Ecto neural progenitor cell (in vitro differentiated cells): ENCODE results near the gene MED14.

ENCODE experiments used
- DNase-seq: peaks from one replicate; pipeline ENCODE4 v3.0.0-alpha.2; 2018; ENCODE audit warnings: low spot score

Gene MED14

DNA sequence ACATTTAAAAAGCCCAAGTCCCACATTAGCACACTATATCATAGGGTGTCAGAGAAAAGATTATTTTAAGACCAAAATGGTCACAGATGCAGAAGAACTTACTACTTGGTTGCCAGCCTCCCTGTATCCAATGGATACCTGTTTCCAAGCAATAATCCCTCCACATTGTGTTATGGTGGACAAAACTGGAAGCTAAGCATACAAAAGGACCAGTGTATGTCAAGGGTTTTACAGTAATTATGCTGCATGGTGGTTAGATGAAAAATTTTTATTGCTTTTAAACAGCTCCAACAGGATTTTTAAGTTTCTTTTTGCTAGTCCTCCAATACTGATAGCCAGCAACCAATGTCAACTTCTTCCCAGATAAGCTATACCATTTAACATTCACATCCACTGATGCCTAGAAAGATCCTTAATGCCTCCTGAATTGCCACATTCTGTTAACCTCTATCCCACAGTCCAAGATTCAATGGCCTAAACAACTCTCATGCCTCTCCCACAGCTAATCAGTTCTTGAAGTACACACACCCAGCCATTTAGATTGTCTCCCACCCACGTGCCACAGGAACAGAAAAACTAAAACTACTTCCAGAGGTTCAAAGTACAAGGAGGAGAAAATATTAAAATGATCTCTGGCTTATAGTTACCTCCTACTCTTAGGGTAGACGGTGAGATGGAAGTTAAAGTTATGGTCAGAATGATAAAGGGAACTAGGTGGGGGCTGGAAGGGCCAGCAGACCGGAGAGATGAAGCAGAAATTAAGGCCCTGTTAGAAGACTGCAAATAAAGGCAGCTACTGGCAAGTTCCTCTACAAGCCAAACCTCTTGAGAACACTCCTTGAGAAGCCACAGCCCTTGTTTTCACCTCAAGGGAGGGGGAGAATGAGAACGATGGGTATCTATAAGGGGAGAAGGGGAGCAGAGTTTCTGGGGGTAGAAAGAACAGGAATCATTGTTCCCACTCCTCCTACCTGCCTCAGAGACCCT lies 5.5 kb downstream of the MED14 start:
- DNase-seq = no peak

DNA sequence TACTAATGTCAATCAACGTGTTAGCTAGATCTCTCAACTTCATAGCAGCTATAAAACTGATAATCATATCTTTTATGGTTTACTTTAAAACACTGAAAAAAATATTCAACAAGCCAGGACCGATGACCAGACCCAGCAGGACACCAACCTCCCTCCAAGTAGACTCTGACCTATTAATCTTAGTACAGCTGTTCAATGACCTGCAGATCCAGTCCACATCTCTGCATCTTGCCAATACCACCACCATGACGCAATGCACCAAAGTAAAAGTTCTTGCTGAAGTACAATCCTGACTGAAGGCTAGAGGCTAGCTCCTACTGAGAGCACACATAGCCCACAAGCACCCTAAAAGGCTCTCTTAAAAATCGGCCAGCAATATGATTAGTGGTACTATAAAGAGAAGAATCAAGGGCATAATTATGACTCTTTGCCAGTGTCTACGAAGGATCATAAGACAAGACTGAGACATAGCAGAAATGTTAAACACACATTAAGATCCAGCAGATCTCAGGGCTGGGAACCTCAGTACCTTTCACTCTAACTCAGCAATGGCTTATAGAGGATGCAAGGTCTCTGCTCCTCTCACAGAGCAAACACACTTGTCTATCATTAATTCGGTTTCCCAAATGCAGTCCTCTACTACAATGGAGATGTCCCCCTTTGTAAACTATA lies 7.6 kb downstream of the MED14 start:
- no peak for DNase-seq

DNA sequence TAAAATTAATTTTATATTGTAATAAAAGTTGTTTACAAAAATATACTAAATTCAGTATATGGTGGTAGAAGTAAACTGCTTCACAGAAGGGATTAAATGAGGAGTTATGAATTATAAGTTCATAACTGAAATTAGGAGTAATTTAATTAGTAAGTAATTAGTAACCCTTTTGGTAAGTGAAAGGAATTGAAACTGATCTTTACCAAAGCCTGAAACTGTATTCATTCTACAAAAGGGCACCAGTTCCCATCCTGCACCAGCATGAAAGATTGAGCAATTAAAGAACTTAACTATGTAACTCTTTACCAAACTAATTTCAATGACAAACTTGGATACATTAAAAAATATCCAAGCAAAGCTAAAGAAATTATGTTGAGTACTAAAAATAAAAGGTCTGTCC lies 8.2 kb downstream of the MED14 start:
- DNase-seq = no peak

DNA sequence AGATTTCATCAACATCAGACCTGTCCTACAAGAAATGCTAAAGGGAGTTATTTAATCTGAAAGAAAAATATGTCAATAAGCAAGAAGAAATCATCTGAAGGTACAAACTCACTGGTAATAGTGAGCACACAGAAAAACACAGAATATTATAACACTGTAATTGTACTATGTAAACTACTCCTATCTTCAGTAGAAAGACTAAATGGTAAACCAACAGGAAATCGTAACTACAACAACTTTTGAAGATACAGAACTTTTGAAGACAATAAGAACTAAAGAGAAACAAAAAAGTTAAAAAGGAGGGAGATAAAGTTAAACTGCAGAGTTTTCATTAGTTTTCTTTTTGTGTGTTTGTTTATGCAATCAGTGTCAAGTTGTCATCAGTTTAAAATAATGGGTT lies 12.4 kb downstream of the MED14 start:
- DNase-seq = no peak

DNA sequence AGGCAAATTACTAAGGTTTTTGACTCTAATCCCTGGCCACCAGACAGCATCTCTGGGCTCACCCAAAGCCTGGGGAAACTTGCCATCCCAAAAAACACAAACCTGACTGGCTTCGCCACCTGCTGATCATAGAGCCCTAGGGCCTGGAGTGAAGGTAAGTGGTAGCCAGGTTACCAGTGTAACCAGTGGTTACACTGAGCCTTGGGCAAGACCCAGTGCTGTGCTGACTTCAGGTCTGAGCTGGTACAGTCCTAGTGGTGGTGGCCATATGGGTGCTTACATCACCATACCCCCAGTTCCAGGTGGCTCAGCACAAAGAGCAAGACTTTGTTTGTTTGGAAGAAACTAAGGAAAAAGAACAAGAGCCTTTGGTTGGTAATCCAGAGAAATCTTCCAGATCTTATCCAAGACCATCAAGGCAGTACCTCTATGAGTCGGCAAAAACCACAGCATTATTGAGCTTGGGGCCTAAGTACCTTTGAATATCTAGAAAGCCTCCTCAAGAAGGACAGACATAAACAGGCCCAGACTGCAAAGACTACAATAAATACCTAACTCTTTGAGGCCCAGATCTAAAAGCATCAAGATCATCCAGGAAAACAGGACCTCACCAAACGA lies 13.7 kb downstream of the MED14 start:
- no peak for DNase-seq

DNA sequence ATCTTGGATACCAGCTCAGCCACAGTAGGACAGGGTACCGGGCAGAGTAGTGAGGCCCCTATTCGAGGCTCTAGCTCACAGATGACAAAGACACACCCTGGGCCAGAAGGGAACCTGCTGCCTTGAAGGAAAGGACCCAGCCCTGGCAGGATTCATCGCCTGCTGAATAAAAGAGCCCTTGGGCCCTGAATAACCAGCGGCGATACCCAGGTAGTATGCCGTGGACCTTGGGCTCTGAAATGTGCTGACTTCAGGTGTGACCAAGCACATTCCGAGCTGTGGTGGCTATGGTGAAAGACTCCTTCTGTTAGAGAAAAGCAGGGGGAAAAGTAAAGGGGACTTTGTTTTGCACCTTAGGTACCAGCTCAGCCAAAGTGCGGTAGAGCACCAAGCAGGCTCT lies 14.6 kb downstream of the MED14 start:
- DNase-seq = no peak

DNA sequence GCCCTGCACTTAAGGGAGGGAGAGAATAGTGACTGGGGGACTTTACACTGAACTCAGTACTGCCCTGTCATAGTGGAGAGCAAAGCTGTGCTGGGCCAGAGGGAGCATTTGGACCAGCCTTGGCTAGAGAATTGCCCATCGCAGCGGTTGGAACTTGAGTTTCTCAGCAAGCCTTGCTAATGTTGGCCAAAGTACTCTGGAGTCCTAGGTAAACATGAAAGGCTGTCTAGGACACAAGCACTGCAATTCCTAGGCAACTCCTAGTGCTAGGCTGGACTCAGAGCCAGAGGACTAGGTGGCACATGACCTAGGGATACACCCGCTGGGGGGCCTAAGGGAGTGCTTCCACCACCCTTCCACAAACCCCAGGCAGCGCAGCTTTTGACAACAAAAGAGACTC lies 15.0 kb downstream of the MED14 start:
- no peak for DNase-seq

DNA sequence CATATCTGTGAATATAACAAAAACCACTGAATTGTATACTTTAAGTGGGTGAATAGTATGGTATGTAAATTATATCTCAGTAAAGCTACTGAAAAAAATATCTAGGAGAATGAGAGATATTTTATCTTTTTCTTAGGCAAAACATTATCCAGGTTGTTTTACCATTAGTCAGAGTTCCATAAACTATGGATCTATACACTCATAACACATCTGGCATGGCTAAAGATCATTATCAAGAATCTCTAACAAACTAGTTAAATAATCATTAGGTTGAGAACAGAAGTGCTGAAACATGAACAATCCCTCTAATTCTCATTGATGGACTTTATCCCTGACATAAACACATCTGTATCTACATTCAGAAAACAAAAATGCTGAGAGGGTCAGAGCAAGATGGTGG lies 15.6 kb downstream of the MED14 start:
- DNase-seq = no peak

DNA sequence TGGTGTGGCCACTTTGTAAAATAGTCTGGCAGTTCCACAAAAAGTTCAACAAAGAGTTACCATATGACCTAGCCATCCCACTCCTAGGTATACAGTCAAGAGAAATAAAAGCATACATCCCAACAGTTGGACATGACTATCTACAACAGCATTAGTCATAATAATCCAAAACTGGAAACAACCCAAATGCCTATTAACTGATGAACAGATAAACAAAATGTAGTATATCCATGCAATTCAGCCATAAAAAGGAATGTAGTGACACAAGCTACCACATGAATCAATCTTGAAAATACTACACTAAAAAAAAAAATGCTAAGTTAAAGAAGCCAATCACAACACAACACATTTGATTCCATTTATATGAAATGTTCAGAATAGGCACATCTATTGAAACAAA lies 16.1 kb downstream of the MED14 start:
- DNase-seq = no peak

DNA sequence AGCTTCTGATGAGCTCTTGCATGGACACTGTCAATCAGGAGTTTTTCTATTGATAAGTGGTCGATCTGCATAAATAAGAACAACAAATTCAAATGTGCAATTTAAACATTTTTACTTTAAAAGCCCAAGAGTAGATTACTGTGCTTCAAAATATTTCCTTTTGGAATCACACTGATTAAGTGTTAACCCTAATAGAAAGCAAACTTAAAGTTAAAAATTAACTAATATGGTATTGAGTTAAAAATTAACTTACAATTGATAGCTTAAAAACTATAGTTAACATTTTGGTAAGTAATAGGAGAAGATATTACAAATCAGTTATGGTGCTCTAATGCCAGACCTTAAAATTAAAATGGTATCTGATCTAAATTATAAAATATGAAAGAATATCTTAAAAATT lies 25.9 kb downstream of the MED14 start:
- no peak for DNase-seq

DNA sequence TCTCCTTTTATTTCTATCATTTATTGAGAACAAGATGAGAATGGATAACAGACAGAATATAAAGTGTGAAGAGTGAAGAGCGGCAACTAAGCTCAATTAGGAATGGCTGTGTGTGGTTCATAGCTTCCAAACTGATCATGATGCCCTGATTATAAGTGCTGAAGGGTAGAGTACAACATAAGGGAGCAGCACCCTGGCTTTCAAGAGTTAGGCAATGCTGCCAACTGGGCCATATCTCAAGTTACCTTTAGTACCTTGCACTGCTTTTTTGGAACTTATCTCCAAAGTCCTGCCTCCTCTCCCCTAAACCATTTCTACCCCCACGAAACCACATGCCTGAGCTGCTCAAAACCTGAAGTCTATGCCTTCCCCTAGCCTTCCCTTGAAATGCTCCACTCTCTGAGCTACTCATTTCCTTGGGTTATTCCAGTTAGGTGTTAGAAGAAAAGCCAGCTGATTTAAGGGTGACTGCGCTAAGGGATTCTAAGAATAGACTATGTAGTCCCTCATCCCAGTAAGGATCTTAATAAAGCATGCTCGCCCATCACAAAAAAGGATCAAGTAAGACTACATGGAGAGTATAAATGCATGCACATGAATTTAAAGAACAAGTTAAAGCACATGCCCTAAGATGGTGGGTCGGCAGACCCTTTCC lies 29.6 kb downstream of the MED14 start:
- DNase-seq = no peak

DNA sequence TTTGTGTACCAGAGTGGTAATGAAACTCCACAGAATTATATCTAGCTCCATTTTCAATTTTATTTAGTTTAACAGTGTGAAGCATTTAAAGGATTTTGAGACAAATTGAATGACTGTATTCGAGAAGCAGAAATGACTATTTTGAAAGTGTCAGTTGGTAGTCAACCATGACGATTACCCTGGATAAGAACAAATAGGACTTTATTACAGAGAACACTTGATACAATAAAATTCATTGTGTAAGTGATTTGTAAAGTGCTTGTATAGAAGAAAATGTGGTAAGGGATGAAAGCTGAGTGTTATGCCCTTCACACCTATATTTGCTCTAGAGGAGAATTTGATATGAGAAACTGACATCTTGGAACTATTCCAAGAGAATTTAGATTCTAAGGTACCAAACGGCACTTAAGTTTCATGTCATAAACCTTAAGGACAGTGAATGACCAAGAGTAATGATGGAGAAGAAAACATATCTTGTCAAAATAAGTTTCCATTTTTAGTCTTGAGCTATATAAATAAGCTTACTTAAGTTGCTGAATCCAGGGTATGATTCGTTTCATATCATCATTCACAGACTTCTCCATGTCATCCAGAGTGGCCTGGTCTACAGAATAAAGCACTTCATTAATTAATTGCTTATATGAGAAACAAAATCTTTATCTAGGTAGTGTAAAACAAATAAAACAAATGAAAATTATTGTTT lies 34.6 kb downstream of the MED14 start:
- no peak for DNase-seq

DNA sequence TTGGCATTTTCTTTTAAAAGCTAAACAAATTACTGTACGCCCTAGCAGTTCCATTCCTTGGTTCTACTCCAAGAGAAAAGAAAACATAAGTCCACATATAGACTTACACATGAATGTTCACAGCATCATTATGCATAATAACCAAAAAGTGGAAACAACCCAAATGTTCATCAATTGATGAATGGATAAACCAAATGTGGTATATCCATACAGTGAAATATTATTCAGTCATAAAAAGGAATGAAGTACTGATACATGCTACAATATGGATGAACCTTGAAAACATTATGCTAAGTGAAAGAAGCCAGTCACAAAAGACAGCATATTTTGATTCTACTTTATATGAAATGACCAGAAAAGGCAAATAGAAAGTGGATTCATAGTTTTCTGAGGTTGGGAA lies 36.5 kb downstream of the MED14 start:
- no peak for DNase-seq

DNA sequence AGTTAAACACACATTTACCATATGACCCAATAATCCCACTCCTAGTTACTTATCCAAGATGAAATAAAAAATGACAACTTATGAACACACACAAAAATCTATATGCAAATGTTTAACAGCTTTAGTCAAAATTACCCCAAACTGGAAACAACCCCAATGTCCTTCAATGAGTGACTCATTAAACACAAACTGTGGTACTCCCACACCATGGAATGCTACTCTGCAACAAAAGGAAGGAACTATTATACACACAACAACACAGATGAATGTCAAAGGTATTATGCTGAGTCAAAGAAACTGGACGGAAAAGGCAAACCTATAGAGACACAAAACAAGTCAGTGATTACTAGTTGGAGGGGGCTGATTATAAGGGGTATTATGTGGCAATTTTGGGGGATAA lies 40.5 kb downstream of the MED14 start:
- DNase-seq = no peak

DNA sequence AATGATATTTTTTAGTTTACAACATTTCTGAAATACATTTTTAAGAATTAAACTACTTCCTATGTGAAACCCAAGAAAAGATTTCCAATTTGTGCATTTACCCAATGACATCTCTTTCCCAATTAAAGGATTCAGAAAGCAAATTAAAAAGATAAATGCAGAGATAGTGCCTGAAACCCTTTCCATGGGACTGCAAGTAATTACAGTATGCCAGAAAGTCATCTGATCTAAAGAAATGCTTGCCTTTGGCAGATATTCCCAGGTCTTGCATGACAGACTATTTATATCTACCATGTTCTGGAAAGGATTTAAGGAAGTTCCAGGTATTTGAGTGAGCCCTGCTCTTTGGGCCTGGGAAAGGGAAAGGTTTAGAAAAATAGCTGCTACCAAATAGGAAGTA lies 46.4 kb downstream of the MED14 start:
- DNase-seq = no peak

DNA sequence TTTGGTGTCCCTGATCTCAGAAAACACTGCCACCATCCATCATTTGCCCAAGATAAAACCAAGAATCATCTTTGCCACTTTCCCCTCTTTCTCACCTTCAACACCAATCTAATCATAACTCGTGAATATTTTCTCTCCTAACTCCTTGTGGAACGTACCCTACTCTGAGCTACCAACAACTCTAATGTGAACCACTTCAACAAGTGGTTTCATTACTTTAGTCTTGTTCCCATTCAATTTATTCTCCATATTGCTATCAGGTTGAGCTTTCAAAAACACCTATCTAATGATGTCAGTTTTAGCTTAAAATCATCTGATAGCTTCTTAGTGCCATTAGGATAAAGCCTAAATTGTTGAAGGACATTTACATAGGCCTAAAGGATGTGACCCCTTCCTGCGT lies 48.2 kb downstream of the MED14 start:
- no peak for DNase-seq

DNA sequence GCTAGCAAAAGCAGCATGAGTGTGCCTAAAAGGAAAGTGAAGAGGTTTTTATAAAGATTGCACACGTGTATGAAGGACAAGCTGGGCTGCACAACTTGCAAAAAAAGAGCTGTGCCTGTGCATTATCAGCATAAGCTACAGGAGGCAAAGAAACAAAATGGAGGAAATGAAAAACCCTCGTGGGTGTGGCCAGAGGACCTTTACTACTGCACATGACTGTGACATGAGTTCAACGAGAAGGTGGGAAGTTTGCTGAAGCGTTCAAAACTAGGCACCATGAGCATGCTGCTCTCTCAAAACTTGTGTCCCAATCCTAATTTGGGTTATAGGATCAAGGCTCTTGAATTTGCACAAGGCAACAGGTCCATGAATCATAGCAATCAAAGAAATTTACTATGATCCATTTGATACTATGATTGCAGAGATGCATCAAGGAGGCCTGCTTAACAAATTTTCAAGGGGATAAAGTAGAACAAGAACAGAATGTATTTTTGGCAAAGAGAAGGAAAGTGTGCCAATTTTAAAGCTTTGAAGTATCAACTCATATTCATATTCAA lies 49.9 kb downstream of the MED14 start:
- DNase-seq = no peak

DNA sequence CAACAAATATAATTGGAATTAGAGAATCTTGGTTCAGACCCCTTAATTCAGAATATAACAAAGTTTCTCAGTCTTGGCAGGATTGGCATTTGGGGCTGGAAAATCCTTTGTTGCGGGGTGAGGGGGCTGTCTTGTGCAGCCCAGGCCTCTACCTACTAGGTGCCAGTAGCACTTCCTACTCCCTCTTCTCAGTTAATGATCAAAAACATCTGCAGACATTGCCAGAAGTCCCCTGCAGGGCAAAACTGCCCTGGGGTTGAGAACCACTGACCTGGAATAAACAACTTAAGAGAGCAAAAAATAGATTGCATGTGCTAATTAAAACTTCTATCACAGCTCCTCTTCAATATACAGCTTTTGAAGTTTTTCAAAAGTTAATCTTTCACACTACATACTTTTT lies 51.2 kb downstream of the MED14 start:
- peak; percentile 52 for DNase-seq

DNA sequence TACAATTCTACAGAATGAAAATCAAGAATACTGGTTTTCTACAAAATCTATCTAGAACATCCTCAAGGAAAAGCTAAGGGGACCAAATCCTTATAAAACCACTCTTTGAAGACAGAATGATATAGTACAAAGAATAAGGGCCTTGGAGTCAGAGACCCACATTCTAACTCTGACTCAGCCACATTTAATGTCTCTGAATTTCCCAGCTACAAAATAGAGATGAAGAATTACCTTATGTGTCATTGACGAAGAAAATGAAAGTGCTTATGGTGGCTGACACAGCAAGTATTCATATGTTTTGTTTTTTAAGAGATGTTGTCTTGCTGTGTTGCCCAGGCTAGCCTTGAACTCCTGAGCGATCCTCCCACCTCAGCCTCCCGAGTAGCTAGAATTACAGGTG lies 52.1 kb downstream of the MED14 start:
- no peak for DNase-seq

DNA sequence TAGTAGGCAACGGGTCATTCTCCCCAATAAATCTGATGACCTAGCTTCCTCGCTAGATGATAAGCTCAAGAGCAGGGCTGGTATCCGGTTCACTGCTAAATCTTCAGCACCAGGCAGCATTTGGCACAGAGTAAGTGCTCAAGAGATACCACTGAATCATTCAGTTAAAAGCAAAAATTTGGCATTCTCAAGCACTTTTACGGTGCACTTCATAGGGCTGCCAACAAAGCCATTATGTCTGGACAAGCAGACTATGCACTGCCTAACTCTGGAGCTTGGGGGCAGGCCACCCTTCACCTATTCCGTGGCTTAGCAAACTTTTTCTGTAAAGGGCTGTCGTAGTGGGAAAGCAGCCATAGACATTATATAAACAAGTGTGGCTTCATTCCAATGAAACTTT lies 64.2 kb downstream of the MED14 start:
- no peak for DNase-seq

DNA sequence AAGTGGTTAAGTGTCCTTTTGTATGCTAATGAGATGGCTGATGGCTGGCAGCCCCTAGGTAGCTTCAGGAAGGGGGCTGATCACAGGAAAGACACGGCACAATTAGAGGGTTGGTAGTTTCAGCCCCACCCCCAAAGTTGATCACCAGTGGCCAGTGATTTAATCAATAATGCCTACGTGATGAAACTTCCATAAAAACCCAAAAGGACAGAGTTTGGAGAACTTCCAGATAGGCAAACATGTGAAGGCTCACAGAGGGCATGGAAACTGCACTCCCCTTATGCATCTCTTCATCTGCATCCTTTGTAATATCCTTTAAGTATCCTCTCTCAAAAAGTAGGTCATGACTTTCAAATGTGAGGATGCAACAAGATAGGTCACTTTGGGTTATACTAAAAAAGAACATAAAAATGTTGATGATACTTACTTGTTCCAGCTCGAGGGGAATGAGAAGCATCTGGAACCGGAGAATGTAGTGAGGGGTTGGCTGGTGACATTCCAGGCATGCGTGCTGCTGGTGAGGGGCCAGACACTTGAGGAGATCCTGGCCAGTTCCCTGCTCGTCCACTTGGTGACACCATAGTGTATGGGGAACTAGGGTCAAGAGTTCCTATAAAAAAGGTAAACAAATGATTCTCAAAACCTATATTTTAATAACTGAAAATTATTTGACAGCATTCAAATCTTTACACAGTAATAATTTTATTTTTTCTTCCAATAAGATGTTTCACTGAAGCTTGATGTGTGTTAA lies 71.3 kb downstream of the MED14 start:
- DNase-seq = peak; percentile 62
